ENCODE measurements around the gene EXO1. TPM values are rescaled to one million over a fixed set of nuclear protein-coding genes. Genes with fewer than 3 reads are reported as not detected.
"Not testable (repeated sequence)": the region's sequence is repeated elsewhere in the genome, so short reads cannot be mapped to it uniquely, and the experiment has no call there.

EXO1 gene
- polyA plus RNA-seq, 4 donors = 12.5 to 15.3 (median 14.1) TPM

DNA sequence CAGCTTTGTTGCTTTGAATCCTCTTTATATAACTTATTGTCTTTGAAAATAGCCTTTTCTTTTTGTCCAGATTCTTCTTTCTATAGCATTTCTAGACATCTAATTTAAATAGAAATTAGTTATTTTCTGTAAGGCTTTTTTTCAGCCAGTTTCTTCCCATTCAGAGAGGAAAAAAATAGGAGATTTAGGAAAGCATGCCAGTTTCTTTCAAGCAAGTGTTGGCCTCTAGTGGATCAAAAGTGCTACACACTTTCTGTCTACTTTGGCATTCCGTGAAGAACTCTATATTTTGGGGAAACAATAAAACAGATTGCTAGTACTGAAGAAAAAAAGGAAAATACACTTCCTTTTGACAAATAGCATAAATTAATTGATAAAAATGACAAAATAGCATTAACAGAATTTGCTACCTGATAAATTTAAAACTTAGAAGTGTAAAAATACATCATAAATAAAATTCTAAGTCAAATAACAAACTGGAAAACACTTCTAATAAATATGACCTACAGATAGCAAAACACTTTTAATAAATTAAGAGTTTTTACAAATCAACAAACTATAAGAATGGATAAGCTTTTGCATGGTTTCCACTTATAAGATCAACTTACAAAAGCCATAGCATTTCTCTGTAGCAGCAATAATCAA lies 13.1 kb upstream of the EXO1 start:
- peak in 1 of 4 donors; percentile 37 for DNase-seq (ENCODE audit: low read depth in 4 of 4, low spot score in 2 of 4)

DNA sequence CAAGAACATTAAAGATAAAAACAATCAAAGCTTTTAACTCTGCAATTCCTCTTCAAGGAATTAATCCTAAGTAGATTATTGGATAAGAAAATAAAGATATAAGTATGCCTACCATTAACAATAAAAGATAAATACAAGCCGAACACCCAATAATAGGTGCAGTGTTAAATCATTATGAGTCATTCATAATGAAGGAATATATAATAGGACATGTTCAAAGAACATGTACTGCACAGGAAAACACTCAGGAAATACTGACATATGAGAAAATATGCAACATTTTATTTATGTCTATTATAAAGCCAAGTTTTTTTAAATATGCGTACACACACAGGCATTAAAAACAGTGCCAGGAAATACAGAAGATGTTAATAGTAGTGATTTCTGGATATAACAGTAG lies 11.1 kb upstream of the EXO1 start:
- DNase-seq (ENCODE audit: low read depth in 4 of 4, low spot score in 2 of 4) = no peak

DNA sequence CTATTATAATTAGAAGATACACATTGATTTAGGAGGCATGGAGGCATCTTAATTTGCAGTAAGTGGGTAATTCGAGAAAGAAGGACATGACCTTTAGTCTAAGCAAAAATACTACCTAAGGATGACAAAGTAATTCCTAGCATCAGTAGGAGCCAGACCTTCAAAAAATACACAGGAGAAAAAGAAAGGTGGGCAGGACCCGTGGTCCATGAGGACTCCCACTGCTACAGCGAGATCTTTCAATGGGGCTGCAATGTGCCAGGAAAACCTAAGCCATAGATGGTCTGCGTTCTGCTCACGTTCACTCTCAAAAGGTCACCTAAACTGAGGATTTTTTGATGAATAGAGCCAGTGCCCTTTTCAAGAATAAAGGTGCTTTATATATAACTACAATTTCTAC lies 10.6 kb upstream of the EXO1 start:
- DNase-seq (ENCODE audit: low read depth in 4 of 4, low spot score in 2 of 4) = no peak

DNA sequence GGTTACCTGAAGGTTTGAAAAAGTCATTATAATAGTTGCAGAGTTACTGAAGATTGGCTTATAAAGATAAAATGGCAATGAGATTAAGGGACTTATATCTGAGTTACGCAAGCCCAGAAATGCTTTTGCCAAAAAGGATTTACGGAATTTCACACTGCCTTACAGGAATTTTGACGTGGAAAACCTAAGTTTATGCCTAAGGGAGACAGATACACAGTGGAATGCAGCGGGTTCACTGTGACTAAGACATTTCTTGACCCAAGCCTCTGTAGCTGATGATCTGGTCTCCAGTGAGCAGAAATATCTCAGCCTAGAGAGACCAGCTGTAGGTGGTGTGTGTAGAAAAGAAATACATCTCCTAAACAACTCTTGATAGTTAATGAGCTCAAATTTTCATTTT lies 10.1 kb upstream of the EXO1 start:
- DNase-seq (ENCODE audit: low read depth in 4 of 4, low spot score in 2 of 4) = no peak

DNA sequence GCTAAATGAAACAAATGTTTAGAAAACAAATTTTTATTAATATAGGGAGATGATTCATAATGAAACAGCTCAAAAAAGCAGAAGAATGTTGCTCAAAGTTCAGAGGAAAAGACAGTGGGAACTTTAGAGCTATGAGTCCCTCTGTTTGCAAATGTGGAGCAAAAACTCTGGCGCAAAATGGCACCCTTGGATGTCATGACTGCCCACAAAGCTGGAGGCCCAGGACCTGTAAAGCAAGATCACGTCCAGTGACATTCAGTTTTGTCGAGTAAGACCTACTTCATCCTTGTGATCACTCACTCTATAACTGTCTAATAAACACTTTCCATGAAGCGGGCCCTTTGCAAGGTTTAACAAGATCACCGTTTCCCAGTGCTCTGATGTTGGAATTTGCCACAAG lies 9.1 kb upstream of the EXO1 start:
- no peak for DNase-seq (ENCODE audit: low read depth in 4 of 4, low spot score in 2 of 4)

DNA sequence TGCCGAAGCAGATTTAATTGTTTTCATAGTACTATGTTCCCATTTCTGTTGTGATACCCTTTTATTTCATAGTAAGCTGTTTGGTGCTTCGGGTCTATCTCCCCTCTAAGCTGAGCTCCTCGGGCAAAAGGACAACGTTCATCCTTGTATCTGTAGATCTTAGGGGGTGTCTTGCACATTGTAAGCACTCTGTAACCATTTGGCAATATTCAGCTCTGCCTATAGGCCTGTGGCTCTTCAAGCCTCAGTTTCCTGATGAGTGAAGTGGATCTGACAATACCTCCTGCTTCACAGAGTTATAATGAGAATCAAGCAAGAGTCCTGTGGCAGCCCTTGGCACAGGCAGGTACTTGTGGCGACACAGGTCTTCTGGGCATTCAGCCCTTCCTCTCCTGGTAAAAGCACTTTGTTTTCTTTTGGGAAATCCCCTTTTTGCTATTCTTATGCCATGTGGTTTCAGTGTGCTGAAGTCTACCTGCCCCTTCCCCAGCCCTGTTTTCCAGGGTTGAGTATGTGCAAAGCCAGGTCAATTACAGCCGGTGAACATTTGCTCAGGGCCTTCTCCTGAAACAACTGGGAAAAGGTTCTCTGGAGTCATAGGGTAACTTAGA lies 8.5 kb upstream of the EXO1 start:
- DNase-seq (ENCODE audit: low read depth in 4 of 4, low spot score in 2 of 4) = no peak

DNA sequence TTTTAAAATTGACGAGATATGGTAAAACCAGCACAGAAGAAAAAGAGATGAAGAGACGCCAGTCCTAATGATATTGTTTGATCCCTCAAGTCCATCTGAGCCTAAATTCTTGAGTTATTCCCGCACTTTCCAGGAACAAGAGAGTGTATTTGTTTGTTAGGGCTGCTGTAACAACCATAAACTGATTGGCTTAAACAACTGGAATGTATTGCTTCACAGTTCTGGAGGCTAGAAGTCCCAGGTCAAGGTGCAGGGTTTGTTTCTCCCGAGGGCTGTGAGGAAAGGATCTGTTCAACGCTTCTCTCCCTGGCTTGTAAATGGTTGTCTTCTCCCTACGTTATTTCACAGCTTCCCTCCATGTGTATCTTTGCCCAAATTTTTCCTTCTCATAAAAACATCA lies 7.8 kb upstream of the EXO1 start:
- DNase-seq (ENCODE audit: low read depth in 4 of 4, low spot score in 2 of 4) = no peak

DNA sequence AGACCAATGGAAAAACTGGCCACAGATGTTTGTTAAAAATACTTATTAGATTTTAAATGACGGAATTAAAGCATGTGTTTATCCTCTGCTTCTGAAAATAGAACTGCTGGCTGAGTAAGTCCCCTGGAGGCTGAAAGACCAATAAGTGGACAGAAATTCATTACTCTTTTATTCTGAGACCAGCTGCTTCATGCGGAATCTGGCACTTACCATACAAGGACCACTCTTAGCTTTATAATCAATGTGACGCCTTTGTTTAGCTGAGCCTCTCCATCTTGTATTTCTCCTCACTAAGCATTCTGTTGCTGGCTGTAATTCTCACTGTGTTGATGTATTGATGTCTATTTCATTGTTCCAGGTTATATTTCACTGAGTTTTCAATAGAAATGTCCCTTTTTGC lies 6.3 kb upstream of the EXO1 start:
- no peak for DNase-seq (ENCODE audit: low read depth in 4 of 4, low spot score in 2 of 4)

DNA sequence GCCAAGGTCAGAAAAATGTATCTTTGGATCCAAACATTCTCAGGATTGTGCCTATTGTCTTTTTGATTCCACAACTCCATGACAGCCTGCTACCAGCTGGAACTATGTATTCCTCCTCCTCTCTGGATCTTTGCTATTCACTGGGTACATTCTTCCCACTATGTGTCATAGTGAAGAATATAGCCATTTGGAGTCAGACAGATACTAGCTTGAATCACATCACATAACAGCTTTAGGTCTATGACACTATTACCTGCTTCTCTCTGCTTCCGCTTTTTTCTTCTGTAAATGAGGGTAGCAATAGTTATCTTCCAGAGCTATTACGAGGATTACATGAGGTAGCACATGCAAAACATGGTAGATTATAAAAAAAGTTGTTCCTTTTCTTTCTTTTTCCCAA lies 5.4 kb upstream of the EXO1 start:
- DNase-seq (ENCODE audit: low read depth in 4 of 4, low spot score in 2 of 4) = no peak

DNA sequence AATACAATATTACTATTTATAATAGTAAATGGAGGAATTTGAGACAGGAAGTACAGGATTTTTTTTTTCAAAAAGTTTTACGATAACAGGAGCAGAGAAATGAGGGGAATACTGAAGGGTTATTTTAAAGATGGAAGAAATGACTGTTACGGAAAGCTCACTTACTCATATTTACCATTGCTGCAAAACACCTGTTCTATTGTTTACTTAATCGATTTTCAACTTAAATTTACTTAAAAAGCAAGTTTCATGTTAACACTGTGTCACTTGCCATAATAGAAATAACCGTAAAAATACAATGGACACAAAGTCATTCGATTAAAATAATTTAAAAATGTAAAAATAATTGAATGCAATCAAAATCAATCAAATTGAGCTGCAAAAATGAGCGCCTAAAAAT lies 3.4 kb upstream of the EXO1 start:
- no peak for DNase-seq (ENCODE audit: low read depth in 4 of 4, low spot score in 2 of 4)

DNA sequence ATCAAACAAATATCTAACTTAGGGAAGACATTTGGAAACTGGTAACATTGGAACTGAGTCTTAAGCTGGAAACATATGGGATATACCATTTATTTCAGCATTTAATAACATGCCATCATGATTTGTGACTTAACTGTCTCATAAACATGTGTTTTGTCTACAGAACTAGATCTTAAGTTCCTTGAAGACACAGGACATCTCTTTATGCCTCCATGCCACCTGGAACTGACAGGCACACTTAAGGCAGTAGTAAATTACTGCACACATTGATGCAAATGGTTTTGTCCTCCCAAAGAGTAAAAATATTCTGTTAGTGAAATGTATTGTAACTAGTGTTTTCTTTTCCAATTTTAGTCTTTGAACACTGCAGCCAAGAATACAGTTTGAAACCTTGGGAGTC lies 1.6 kb upstream of the EXO1 start:
- DNase-seq (ENCODE audit: low read depth in 4 of 4, low spot score in 2 of 4) = no peak

DNA sequence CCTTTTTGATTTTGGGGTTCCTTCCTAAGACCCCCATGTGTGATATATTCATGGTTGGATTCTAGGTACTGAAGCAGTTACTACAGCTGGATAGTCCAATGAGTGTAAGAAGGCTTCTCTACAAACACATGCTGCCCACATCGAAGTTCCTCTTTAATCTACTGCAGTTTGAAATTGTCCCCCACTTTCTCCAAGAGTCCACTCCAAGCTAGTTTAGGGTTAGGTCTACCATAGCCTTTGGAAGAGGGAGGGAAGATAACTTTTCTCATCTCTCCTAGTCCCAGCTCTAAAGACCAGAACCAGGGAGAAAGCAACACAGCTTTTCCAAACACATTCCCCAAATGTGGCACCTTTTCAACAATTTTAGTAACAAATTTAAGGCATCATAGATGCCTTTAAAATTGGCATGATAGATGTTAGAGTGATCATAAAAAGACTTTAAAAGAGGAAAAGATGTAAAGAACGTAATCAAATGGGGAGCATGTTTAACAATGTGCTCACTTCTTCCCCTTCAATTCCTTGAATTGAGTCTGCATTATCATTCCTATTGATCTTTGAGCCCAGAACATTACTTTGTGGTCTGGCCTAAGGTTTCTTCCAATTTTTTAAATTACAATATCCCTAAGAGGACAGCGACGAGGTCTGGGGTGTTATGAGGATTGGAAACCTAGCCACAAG lies 1.0 kb upstream of the EXO1 start:
- no peak for DNase-seq (ENCODE audit: low read depth in 4 of 4, low spot score in 2 of 4)

DNA sequence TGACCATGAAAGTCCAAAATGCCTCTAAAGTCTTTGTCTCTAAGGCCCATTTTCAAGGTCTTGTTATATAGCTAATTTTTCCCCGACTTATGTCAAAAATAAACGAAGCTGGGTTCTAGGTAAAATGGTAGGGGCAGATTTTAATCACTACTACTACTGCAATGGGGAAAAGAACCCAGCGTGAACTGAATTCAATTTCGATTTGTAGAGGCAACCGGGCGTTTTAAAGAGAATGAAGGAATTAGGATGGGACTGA lies 536 bp upstream of the EXO1 start:
- peak in 1 of 4 donors; percentile 17 for DNase-seq (ENCODE audit: low read depth in 4 of 4, low spot score in 2 of 4)

DNA sequence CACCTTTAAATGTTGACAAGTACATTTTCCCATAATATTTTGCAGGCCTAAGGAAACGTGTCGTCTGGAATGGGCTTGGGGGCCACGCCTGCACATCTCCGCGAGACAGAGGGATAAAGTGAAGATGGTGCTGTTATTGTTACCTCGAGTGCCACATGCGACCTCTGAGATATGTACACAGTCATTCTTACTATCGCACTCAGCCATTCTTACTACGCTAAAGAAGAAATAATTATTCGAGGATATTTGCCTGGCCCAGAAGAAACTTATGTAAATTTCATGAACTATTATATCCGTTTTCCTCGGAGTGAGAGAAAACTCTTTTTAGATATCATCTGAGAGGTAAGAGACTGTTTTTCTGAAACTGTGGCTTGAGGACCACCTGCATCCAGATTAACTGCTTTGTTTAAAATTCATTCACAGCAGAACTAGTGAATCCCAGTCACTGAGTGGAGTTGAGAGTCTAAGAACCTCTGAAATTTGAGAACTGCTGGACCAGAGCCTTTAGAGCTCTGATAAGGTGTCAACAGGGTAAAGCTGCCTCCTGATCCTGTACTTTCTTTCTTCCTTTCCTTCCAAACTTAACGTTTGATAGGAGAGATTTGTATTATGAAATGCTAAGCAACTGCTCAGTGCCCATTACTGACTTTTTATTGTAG lies 811 bp downstream of the EXO1 start:
- no peak for DNase-seq (ENCODE audit: low read depth in 4 of 4, low spot score in 2 of 4)

DNA sequence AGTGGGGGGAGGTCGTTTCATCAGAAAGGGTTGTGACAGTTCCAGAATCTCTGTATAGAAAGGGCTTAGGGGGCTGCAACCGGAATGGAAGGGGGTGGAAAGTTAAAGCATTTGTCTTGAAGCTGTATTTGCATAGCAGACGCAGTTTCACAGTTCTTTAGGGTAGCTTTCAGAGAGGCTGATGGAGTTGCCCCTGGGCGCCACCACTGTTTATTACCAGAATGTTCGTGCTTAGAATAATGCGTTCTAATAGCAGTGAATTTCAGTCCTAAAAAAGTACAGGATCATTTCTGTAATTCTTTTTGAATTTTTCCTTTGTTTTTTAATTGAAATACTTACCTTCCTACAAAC lies 1.3 kb downstream of the EXO1 start:
- DNase-seq (ENCODE audit: low read depth in 4 of 4, low spot score in 2 of 4) = no peak

DNA sequence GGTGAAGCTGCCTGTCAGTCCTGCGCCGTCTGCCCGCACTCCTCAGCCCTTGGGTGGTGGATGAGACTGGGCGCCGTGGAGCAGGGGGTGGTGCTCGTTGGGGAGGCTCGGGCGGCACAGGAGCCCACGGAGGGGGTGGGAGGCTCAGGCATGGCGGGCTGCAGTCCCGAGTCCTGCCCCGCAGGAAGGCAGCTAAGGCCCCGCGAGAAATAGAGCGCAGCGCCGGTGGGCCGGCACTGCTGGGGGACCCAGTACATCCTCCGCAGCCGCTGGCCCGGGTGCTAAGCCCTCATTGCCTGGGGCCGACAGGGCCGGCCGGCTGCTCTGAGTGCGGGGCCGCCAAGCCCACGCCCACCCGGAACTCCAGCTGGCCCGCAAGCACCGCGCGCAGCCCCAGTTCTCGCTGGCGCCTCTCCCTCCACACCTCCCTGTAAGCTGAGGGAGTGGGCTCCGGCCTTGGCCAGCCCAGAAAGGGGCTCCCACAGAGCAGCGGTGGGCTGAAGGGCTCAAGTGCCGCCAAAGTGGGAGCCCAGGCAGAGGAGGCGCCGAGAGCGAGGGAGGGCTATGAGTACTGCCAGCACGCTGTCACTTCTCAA lies 7.6 kb downstream of the EXO1 start:
- DNase-seq (ENCODE audit: low read depth in 4 of 4, low spot score in 2 of 4) = not testable (repeated sequence)

DNA sequence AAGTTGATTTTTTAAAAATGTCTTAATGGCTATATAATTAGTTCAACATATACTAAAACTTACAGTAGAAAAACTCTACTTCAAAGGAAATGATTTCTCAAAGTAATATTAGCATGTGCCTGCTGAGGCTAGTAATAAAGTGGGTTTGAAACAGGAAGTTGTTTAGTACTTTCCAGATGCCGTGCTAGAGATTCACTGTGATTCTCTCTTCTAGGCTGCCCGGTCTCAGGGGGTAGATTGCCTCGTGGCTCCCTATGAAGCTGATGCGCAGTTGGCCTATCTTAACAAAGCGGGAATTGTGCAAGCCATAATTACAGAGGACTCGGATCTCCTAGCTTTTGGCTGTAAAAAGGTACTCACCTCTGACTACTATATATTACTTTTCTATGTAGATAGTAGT lies 9.1 kb downstream of the EXO1 start:
- DNase-seq (ENCODE audit: low read depth in 4 of 4, low spot score in 2 of 4) = no peak

DNA sequence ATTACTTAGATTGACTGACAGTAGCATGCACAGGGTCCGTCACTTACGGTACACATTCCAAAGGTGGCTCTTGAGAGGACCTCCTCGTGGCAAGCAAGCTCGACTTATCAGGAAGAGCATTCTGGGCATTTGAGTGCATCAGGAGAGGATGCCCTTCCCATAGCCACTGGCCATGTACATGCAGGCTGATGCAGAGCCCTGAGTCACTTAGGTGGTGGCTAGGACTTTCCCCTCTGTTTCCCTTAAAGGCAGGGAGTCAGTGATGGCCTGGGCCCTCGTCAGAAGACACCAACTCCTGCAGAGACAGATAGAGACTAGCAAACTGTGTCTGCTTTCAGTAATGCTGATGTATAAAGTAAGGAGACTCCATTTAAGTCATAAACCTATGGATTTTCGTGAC lies 12.9 kb downstream of the EXO1 start:
- DNase-seq (ENCODE audit: low read depth in 4 of 4, low spot score in 2 of 4) = no peak

DNA sequence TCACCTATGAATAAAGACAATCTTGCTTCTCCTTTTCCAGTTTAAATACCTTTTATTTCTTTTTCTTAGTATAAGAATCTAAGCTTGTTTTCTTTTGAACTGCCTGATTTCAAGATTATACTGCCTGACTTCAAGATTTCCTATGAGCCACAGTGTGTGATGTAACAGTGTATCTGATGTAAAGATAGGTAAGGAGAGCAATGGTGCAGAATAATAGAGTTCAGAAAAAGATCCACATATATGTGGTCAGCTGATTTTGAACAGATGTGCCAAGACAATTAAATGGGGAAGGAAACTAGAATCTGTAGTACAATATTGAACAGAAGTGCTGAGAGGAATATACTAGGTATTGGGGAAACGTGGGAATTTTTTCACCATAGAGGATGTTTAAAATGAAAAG lies 21.0 kb downstream of the EXO1 start:
- no peak for DNase-seq (ENCODE audit: low read depth in 4 of 4, low spot score in 2 of 4)

DNA sequence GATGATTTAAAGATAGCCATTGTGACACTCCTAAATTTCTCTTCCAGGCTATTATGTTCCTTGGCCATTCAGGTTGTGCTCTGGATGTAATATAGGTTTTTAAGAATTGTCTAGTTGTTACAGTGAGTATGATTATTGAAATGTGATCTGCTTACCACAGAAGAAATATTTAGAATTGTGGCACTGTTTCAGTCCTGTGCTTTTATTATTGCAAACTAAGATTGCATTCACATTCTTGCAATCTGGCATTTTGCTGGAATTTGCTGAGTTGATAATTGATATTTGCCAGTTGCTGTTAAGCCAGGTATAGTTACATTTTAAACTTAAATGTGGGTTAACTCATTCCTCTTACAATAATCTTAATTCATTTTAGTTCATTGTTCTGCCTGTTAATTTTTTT lies 22.3 kb downstream of the EXO1 start:
- no peak for DNase-seq (ENCODE audit: low read depth in 4 of 4, low spot score in 2 of 4)

DNA sequence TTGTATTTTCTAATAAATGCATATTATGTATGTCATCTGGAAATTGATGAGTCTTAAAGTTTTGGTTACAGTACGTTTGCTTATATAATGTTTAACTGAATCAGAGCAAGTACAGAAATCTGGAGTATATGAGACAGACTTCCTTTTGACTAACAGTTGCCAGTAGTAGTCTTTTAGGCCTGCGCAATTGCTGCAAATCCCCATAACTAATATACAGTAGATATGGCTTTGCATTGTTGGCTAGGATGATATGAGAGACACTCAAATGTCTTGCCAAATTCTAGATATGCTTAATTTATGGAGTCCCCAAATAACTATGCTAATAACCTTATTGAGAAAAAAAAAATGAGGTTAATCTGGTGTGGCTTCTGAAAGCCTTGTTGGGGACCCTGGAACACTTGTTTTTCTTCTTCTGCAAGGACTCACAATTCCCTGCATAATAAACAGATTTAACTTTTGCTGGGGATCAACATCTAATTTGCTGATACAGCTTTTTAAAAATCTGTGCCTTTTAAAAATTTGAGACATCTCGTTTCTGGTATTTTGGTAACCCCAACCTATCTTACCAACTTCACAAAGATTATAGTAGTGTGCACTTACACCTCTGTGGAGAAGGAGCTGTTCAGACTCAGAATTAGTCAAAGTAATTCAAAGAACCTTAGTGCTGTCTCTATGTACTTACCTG lies 22.9 kb downstream of the EXO1 start:
- DNase-seq (ENCODE audit: low read depth in 4 of 4, low spot score in 2 of 4) = no peak
